ENCODE data around the gene RABEP1.

DNA sequence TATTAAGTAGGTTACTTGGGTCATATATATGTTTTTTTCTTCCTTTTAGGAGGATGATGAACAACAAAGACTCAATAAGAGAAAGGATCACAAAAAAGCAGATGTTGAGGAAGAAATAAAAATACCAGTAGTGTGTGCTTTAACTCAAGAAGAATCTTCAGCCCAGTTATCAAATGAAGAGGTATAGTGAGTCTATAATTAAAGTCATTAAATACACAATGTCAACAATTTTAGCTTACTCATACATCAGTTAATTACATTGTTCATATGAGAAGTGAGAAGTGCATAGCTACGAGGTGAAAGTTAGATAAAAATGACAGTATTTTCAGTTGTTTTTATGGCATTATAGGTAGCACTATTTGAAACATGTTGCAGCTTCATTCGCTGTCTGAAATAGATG is 72.2 kb downstream of the RABEP1 start:
- TF ChIP-seq, protein P1, sequence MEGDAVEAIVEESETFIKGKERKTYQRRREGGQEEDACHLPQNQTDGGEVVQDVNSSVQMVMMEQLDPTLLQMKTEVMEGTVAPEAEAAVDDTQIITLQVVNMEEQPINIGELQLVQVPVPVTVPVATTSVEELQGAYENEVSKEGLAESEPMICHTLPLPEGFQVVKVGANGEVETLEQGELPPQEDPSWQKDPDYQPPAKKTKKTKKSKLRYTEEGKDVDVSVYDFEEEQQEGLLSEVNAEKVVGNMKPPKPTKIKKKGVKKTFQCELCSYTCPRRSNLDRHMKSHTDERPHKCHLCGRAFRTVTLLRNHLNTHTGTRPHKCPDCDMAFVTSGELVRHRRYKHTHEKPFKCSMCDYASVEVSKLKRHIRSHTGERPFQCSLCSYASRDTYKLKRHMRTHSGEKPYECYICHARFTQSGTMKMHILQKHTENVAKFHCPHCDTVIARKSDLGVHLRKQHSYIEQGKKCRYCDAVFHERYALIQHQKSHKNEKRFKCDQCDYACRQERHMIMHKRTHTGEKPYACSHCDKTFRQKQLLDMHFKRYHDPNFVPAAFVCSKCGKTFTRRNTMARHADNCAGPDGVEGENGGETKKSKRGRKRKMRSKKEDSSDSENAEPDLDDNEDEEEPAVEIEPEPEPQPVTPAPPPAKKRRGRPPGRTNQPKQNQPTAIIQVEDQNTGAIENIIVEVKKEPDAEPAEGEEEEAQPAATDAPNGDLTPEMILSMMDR (conservative IDR thresholded peaks at IDR 0.05; ENCODE audit: low read length): no peak
- TF ChIP-seq EZH2phosphoT487 (IDR thresholded peaks at IDR 0.05; ENCODE audit: borderline replicate concordance): no peak
